ENCODE data around the gene TMEM156. TPM values are rescaled to one million over a fixed set of nuclear protein-coding genes. Genes with fewer than 3 reads are reported as not detected.

The TMEM156 gene
- total RNA-seq, 3 donors from 2014 or later (not counting 1 experiment from before 2014, with no cell fraction given), result 13.8 to 22.3 (median 16.8) TPM

- no peak overlapping the region for H3K4me3 Mint-ChIP-seq
- DNase-seq, result no peak
- 52% methylated on average over 2 of the region's 3 CpGs for WGBS (ENCODE audit: insufficient coverage)
- H3K27me3 Mint-ChIP-seq (ENCODE audit: low read depth in 2 of 2), result peaks cover 0 to 7% of the 10 kb centered on the region in 2 donors
- Histone ChIP-seq H3K9me3 (ENCODE audit: control insufficient read depth, insufficient read depth, low read length) (no peaks in the 10 kb centered on the region), H3K27ac (ENCODE audit: low read length) (no peak overlapping the region), H3K36me3 (ENCODE audit: control insufficient read depth, insufficient read depth, low read length) (no peaks in the 10 kb centered on the region), H3K4me1 (ENCODE audit: control insufficient read depth, insufficient read depth, low read length) (no peaks in the 10 kb centered on the region), H3K4me3 (ENCODE audit: low read length) (no peak overlapping the region), H3K27me3 (ENCODE audit: control insufficient read depth, insufficient read depth, low read length) (no peaks in the 10 kb centered on the region)
- TF ChIP-seq CTCF (IDR thresholded peaks at IDR 0.05), result no peak
- H3K36me3 Mint-ChIP-seq, result no peaks in the 10 kb centered on the region
- H3K27ac Mint-ChIP-seq, result no peak overlapping the region
- ATAC-seq, result peak in 1 of 3 donors; percentile 30
- H3K4me1 Mint-ChIP-seq, result no peaks in the 10 kb centered on the region
- no peaks in the 10 kb centered on the region for H3K9me3 Mint-ChIP-seq
- intact Hi-C loops (cut with micrococcal nuclease), result no loop called here
Measured at GRCh38 chr4:38925492-38926413, 106.5 kb downstream of the TMEM156 start.

GRCh38 chr4:38924353-38924752, 107.9 kb downstream of the TMEM156 start:
- H3K4me1 ChIP-seq (ENCODE audit: control insufficient read depth, insufficient read depth, low read length), result no peaks in the 10 kb centered on the region
- ATAC-seq (no peak), DNase-seq (no peak)
- peaks cover 0 to 7% of the 10 kb centered on the region in 2 donors for H3K27me3 Mint-ChIP-seq (ENCODE audit: low read depth in 2 of 2)
- H3K27me3 ChIP-seq (ENCODE audit: control insufficient read depth, insufficient read depth, low read length), result no peaks in the 10 kb centered on the region
- WGBS (ENCODE audit: insufficient coverage), result 89% methylated on average over 5 of the region's 5 CpGs
- H3K9me3 ChIP-seq (ENCODE audit: control insufficient read depth, insufficient read depth, low read length), result no peaks in the 10 kb centered on the region
- no peaks in the 10 kb centered on the region for H3K36me3 ChIP-seq (ENCODE audit: control insufficient read depth, insufficient read depth, low read length)
- H3K27ac Mint-ChIP-seq, result no peak overlapping the region
- H3K27ac ChIP-seq (ENCODE audit: low read length), result no peak overlapping the region
- no peaks in the 10 kb centered on the region for H3K36me3 Mint-ChIP-seq
- intact Hi-C loops (cut with micrococcal nuclease), result no loop called here
- no peaks in the 10 kb centered on the region for H3K9me3 Mint-ChIP-seq
- H3K4me3 Mint-ChIP-seq, result no peak overlapping the region
- no peak overlapping the region for H3K4me3 ChIP-seq (ENCODE audit: low read length)
- no peak for TF ChIP-seq CTCF (IDR thresholded peaks at IDR 0.05)
- H3K4me1 Mint-ChIP-seq, result no peaks in the 10 kb centered on the region

DNA sequence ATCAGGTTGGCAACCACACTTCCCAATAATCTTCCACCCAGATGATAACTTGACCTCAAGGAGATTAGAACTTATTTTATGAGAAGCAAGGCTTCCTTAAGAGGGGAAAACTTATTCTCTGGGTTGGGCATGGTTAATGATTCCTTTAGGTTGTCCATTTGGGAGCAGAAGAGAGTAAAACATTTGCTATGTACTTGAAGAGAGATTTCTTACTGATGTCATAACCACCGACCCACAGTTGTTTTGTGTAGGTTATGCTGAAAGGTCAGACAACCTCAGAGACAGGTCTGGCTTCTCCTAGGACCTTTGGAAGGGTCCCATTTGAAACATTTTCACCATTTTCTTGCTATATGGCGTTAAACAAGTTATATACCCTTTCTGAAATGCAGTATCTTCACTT, 108.5 kb downstream of the TMEM156 start:
- H3K27ac ChIP-seq (ENCODE audit: low read length), result no peak overlapping the region
- ATAC-seq (no peak), DNase-seq (no peak)
- no peaks in the 10 kb centered on the region for H3K9me3 ChIP-seq (ENCODE audit: control insufficient read depth, insufficient read depth, low read length)
- no peaks in the 10 kb centered on the region for H3K36me3 ChIP-seq (ENCODE audit: control insufficient read depth, insufficient read depth, low read length)
- 91% methylated on average over 1 of the region's 2 CpGs for WGBS (ENCODE audit: insufficient coverage)
- Mint-ChIP-seq H3K4me1 (no peaks in the 10 kb centered on the region), H3K36me3 (no peaks in the 10 kb centered on the region), H3K27me3 (ENCODE audit: low read depth in 2 of 2) (peaks cover 0 to 3% of the 10 kb centered on the region in 2 donors), H3K4me3 (no peak overlapping the region), H3K9me3 (no peaks in the 10 kb centered on the region), H3K27ac (no peak overlapping the region)
- H3K4me3 ChIP-seq (ENCODE audit: low read length), result no peak overlapping the region
- no peaks in the 10 kb centered on the region for H3K4me1 ChIP-seq (ENCODE audit: control insufficient read depth, insufficient read depth, low read length)
- H3K27me3 ChIP-seq (ENCODE audit: control insufficient read depth, insufficient read depth, low read length), result no peaks in the 10 kb centered on the region
- intact Hi-C loops (cut with micrococcal nuclease), result no loop called here
- TF ChIP-seq CTCF (IDR thresholded peaks at IDR 0.05), result no peak

Measured in natural killer cell (primary cell).